HFF-Myc (cell line): ENCODE data around the gene MAGIX.

Source experiments
- DNase-seq: peaks from one replicate; pipeline ENCODE4 v3.0.0-alpha.2; 2011; ENCODE audit warnings: low read depth; ENCODE audit errors: extremely low read depth
- H3K4me3 ChIP-seq: replicated peaks from 2 replicates; pipeline ENCODE4 v1.5.1; 2011; ENCODE audit warnings: low read depth, mild to moderate bottlenecking, control low read depth, low read length
- TF ChIP-seq, protein P1 (sequence below): IDR thresholded peaks from 2 replicates; pipeline ENCODE4 v1.5.1; 2012; ENCODE audit warnings: mild to moderate bottlenecking, low read depth, low read length, control low read depth; ENCODE audit errors: missing control alignments

Gene MAGIX

DNA sequence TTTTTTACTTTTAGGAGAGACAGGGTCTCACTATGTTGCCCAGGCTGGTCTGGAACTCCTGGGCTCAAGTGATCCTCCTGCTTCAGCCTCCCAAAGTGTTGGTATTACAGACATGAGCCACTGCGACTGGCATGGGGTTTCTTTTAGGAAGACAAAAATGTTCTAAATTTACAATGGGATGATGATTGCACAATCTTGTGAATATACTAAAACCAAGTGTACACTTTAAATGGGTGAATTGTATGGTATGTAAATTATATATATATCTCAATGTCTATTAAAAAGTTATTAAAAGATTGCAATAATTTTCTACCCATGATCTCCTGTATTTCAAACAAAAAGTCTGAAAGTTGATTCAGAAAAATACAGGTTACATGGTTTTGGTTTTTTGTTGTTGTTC is 9.1 kb upstream of the MAGIX start:
- no peak overlapping the region for H3K4me3 ChIP-seq
- DNase-seq: no peak
- TF ChIP-seq, protein P1, sequence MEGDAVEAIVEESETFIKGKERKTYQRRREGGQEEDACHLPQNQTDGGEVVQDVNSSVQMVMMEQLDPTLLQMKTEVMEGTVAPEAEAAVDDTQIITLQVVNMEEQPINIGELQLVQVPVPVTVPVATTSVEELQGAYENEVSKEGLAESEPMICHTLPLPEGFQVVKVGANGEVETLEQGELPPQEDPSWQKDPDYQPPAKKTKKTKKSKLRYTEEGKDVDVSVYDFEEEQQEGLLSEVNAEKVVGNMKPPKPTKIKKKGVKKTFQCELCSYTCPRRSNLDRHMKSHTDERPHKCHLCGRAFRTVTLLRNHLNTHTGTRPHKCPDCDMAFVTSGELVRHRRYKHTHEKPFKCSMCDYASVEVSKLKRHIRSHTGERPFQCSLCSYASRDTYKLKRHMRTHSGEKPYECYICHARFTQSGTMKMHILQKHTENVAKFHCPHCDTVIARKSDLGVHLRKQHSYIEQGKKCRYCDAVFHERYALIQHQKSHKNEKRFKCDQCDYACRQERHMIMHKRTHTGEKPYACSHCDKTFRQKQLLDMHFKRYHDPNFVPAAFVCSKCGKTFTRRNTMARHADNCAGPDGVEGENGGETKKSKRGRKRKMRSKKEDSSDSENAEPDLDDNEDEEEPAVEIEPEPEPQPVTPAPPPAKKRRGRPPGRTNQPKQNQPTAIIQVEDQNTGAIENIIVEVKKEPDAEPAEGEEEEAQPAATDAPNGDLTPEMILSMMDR: no peak

DNA sequence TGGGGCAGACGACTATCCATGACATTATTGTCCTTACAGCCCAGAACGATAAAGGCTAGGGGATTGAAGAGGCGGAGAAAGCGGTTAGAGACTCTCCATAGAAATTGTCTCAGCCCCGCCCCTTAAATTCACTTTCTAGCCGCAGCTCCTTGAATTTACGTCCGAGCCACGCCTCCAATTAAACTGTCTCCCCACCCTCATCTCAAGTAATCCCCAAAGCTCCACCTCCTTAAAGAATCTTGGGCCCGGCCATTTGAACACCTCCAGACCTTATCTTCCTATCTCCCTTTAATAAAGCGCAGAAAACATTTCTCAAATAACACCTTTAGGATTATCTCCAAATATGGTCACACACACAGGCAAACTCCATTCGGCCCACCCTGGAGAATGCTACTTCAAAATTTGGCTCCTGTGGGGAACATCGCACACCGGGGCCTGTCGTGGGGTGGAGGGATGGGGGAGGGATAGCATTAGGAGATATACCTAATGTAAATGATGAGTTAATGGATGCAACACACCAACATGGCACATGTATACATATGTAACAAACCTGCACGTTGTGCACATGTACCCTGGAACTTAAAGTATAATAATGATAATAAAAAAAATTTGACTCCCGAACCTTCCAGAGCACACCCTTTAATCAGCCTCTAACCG is 7.2 kb upstream of the MAGIX start:
- TF ChIP-seq, protein P1: no peak
- no peak for DNase-seq
- H3K4me3 ChIP-seq: no peak overlapping the region; the same call in 1 of the 2 replicates

DNA sequence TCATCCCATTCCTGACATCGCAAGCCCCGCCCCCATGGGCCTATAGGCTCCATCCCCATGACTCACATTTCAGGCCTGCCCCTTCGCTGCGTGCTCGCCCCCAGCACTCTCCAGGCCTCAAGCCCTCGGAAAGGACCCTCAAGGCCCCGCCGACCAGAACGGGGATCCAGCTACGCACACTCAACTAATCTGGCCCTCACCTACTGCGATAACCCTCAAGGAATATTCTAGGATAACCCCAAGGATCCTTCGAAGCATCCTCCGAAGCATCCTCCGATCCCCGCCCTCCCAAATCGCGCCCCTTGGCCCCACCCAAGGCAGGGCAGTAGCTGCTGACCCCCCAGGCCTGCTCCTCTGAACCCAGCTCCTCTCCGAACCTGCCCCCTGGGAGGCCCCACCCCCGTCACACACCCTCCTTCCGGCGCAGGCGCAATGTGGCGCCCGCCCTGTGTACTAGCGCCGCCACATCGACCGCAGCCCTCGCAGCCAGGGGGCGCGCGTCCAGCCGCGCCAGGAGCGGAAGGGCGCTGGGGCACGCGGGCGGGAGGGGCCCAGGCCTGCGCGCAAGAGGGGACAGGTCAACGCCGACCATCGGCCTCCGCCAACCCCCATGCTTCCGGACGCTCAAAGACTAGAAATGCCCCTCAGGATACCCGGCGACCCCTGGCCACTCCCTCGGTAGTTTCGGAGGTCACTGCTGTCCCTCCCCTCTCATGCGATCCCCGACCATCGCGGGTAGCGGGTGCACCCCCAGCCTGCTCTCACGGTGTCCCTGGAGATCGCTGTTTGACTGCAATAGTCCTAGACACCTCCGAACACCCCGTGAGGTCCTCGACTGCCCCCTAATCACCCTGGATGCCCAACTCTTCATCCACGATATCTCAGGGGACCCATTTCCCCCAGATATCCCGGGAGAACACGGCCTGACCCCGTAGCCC is 6.4 kb upstream of the MAGIX start:
- no peak for DNase-seq
- TF ChIP-seq, protein P1: peak; percentile 57
- H3K4me3 ChIP-seq: peak overlapping the region; percentile 22

DNA sequence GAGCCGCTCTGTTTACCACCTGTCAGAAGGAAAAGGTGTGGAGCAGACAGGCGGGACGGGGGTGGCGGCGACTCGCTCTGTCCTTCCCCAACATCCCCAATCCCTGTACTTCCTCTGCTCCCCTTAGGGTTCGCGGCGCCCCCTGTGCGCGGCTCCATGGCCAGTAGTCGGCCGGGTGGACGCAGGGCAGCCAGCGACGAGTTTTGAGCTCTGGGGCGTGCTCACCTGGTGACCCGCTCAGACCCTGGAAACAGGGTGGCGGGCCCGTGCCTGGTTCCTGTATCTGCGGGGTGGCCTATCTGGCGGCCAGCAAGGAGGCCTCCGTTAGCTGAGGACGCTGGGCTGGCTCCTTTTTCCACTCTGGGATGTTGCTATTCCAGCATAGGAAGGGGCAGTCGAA is 5.4 kb upstream of the MAGIX start:
- TF ChIP-seq, protein P1: no peak
- no peak overlapping the region for H3K4me3 ChIP-seq
- DNase-seq: no peak

DNA sequence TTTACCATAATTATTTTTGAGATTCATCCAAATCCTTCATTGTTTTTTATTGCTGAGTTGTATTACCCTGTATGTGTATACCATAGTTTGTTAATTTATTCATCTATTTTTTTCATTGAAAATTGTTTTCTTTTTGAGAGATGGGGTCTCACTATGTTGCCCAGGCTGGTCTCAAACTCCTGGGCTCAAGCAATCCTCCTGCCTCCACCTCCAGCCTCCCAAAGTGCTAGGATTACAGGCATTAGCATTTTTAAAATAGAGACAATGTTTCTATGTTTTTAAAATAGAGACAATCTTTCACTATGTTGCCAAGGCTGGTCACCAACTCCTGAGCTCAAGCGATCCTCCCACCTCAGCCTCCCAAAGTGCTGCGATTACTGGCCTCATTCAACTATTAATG is 1.6 kb upstream of the MAGIX start:
- no peak for DNase-seq

DNA sequence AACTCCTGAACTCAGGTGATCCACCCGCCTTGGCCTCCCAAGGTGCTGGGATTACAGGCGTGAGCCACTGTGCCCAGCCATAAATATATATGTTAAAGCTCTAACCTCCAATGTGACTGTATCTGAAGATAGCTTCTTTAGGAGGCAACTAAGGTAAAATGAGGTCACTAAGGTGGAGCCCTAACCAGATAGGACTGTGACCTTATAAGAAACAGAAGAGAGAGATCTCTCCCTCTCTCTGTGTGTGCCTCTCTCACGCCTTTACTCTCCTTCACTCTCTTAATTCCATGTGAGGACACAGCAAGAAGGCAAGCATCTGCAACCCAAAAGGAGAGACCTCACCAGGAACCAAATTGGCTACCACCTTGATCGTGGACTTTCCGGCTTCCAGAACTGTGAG is 926 bp upstream of the MAGIX start:
- no peak overlapping the region for H3K4me3 ChIP-seq
- DNase-seq: no peak
- TF ChIP-seq, protein P1: no peak

More for the DNA sequence above, 1.6 kb upstream of the MAGIX start:
- no peak overlapping the region for H3K4me3 ChIP-seq
- TF ChIP-seq, protein P1: no peak
